Gastroesophageal sphincter (tissue), 4 donors: ENCODE results near the gene SCFD2. TPM values are rescaled to one million over a fixed set of nuclear protein-coding genes. Genes with fewer than 3 reads are reported as not detected.

Source experiments
- ATAC-seq: fragments of 150-250 bp; one replicate; pipeline ENCODE4 v1.9.1; 2016; ENCODE audit warnings: mild to moderate bottlenecking, moderate library complexity
- H3K27ac ChIP-seq, 4 donors: fragments of 200-600 bp; sonication (generic) in 3 of 4; 1 replicate in 3 of 4; 2 replicates in 1 of 4; pipeline ENCODE4 v1.5.1; 2016 to 2019
- H3K27me3 ChIP-seq: fragments of 200-600 bp; sonication (generic); one replicate; pipeline ENCODE4 v1.5.1; 2019
- H3K36me3 ChIP-seq, 2 donors: fragments of 200-600 bp; sonication (generic); one replicate each; pipeline ENCODE4 v1.5.1; 2019; ENCODE audit warnings: control low read depth in 1 of 2
- H3K4me1 ChIP-seq, 3 donors: fragments of 200-600 bp; sonication (generic); 1 replicate in 2 of 3; 2 replicates in 1 of 3; pipeline ENCODE4 v1.5.1; 2016 to 2019; ENCODE audit warnings: control low read depth in 2 of 3
- H3K4me3 ChIP-seq, 2 donors: fragments of 200-600 bp; sonication (generic); one replicate each; pipeline ENCODE4 v1.5.1; 2019; ENCODE audit warnings: mild to moderate bottlenecking in 1 of 2, moderate library complexity in 1 of 2
- H3K9me3 ChIP-seq, 3 donors: fragments of 200-600 bp; sonication (generic); one replicate each; pipeline ENCODE4 v1.5.1; 2017 to 2019; ENCODE audit warnings: control low read depth in 2 of 3
- CTCF ChIP-seq, 4 experiments: fragments of 200-600 bp in 2 of 4; fragments of 450-650 bp in 2 of 4; sonication (generic) in 1 of 4; IDR thresholded peaks; one replicate each; pipeline ENCODE4 v1.5.1; 2017 to 2019; ENCODE audit warnings: antibody characterized with exemption in 4 of 4, mild to moderate bottlenecking in 2 of 4, moderate library complexity in 2 of 4
- EP300 ChIP-seq: sonication (generic); formaldehyde crosslinking; IDR thresholded peaks from one replicate; pipeline ENCODE4 v1.6.1; 2017; ENCODE audit warnings: antibody characterized with exemption, mild to moderate bottlenecking
- POLR2A ChIP-seq, 2 donors: fragments of 450-650 bp; IDR thresholded peaks; one replicate each; pipeline ENCODE4 v1.6.1; 2017; ENCODE audit warnings: antibody characterized with exemption in 2 of 2, mild to moderate bottlenecking in 2 of 2, moderate library complexity in 1 of 2
- POLR2AphosphoS5 ChIP-seq: sonication (generic); formaldehyde crosslinking; IDR thresholded peaks from one replicate; pipeline ENCODE4 v1.6.1; 2017; ENCODE audit warnings: antibody characterized with exemption
- WGBS, 2 donors: methylation state at CpG; one replicate each; pipeline ENCODE4 v1.1.5; 2018; ENCODE audit warnings: low coverage in 1 of 2; 5-methylcytosine and 5-hydroxymethylcytosine counted together
- total RNA-seq, 4 donors: library from RNA; depleted of rRNA; stranded (reverse); fragments of >200 nt; gene quantifications; one replicate each; pipeline ENCODE4 v1.1.0, GENCODE V29; 2016

Gene SCFD2
- total RNA-seq, 4 donors from 2014 or later = 8.9 to 17.6 (median 14.6) TPM

DNA sequence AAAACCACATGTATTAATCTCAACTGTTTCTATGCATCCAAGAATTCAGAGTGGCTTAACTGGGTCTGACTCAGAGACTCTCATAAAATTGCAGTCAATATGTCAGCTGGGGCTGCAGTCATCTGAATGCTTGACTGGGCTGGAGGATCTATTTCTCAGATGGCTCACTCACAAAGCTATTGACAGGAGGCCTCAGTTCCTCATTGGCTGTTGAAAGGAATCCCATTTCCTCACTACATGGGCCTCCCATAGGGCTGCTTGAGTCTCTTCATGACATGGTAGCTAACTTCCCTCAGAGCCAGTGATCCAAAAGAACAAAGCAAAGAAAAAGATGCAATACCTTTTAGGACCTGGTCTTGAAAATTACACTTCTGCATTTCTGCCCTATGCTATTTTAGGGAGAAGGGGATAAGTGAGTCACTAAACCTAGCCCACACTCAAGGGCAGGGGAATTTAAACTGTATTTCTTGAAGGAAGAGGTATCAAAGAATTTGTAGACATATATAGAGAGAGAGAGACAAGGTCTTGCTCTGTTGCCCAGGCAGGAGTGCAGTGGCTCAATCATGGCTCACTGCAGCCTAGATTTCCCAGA lies 9.8 kb downstream of the SCFD2 start:
- H3K4me1 ChIP-seq = no peaks in the 10 kb centered on the region
- TF ChIP-seq CTCF (IDR thresholded peaks at IDR 0.05) = no peak
- TF ChIP-seq POLR2AphosphoS5 = no peak
- TF ChIP-seq POLR2A (IDR thresholded peaks at IDR 0.05) = no peak
- no peak for TF ChIP-seq EP300
- peaks cover 0 to 31% of the 10 kb centered on the region in 2 donors for H3K36me3 ChIP-seq
- ATAC-seq = no peak
- no peaks in the 10 kb centered on the region for H3K27me3 ChIP-seq
- no peak overlapping the region for H3K4me3 ChIP-seq
- no peak overlapping the region for H3K27ac ChIP-seq
- H3K9me3 ChIP-seq = no peaks in the 10 kb centered on the region

GRCh38 chr4:53354012-53354722 lies 11.7 kb downstream of the SCFD2 start:
- Histone ChIP-seq H3K4me3 (no peak overlapping the region), H3K27ac (no peak overlapping the region), H3K4me1 (no peaks in the 10 kb centered on the region), H3K9me3 (no peaks in the 10 kb centered on the region), H3K36me3 (peaks cover 0 to 39% of the 10 kb centered on the region in 2 donors), H3K27me3 (no peaks in the 10 kb centered on the region)
- WGBS, 2 donors = 100% methylated on average over 1 of the region's 32 CpGs; no CpG with 5 or more reads in 1 of the 2 donors
- TF ChIP-seq POLR2AphosphoS5 (no peak), POLR2A (IDR thresholded peaks at IDR 0.05) (no peak), CTCF (IDR thresholded peaks at IDR 0.05) (no peak), EP300 (no peak)
- no peak for ATAC-seq

GRCh38 chr4:53349091-53349491 lies 16.8 kb downstream of the SCFD2 start:
- WGBS, 2 donors = 56 to 69% methylated on average over 3 to 4 of the region's 4 CpGs
- TF ChIP-seq EP300 (no peak), POLR2AphosphoS5 (no peak), CTCF (IDR thresholded peaks at IDR 0.05) (no peak), POLR2A (IDR thresholded peaks at IDR 0.05) (no peak)
- no peaks in the 10 kb centered on the region for H3K27me3 ChIP-seq
- peaks cover 0 to 36% of the 10 kb centered on the region in 2 donors for H3K36me3 ChIP-seq
- H3K4me3 ChIP-seq = no peak overlapping the region
- H3K9me3 ChIP-seq = no peaks in the 10 kb centered on the region
- H3K4me1 ChIP-seq = peaks cover 0 to 10% (median 0%) of the 10 kb centered on the region in 3 donors
- ATAC-seq = no peak
- H3K27ac ChIP-seq = no peak overlapping the region

- TF ChIP-seq POLR2AphosphoS5 (no peak), EP300 (no peak), CTCF (IDR thresholded peaks at IDR 0.05) (no peak)
- H3K9me3 ChIP-seq = no peaks in the 10 kb centered on the region
- WGBS, 2 donors = 71 to 78% methylated on average over 1 of the region's 1 CpG
- no peak overlapping the region for H3K4me3 ChIP-seq
- no peak overlapping the region for H3K27ac ChIP-seq
- no peaks in the 10 kb centered on the region for H3K27me3 ChIP-seq
- H3K36me3 ChIP-seq = peaks cover 0 to 28% of the 10 kb centered on the region in 2 donors
- peaks cover 0 to 10% (median 0%) of the 10 kb centered on the region in 3 donors for H3K4me1 ChIP-seq
- ATAC-seq = no peak
Observed at GRCh38 chr4:53348046-53348445, 17.8 kb downstream of the SCFD2 start.
